HepG2 (cell line): Measurements from ENCODE around the gene SLX9. TPM values are rescaled to one million over a fixed set of nuclear protein-coding genes. Genes with fewer than 3 reads are reported as not detected.

Experiments
- CHD2 ChIP-seq: IDR thresholded peaks from 2 replicates; pipeline ENCODE4 v1.6.1; 2011; ENCODE audit warnings: low read depth, low read length, improper control_type of control experiment
- ESRRA ChIP-seq: sonication (generic); formaldehyde crosslinking; IDR thresholded peaks from 2 replicates; pipeline ENCODE4 v1.5.1; 2020; ENCODE audit warnings: mild to moderate bottlenecking, low read depth, missing genetic modification reagents
- HCFC1 ChIP-seq: fragments of 150-350 bp; IDR thresholded peaks from 2 replicates; pipeline ENCODE4 v1.6.1; 2014; ENCODE audit warnings: low read depth, low read length
- HOMEZ ChIP-seq: IDR thresholded peaks from 2 replicates; pipeline ENCODE4 v1.6.1; 2016; ENCODE audit warnings: low read depth
- KLF16 ChIP-seq, 2 experiments: sonication (generic) in 1 of 2; formaldehyde crosslinking in 1 of 2; IDR thresholded peaks; 2 replicates each; pipeline versions ENCODE4 v1.6.1 to v1.8.0; 2016 to 2023; ENCODE audit warnings: missing genetic modification reagents in 2 of 2, missing compliant biosample characterization in 1 of 2
- POGZ ChIP-seq: sonication (generic); formaldehyde crosslinking; IDR thresholded peaks from 2 replicates; pipeline ENCODE4 v1.4.0; 2020; ENCODE audit warnings: mild to moderate bottlenecking, missing genetic modification reagents
- ZNF124 ChIP-seq: sonication (generic); formaldehyde crosslinking; IDR thresholded peaks from 2 replicates; pipeline ENCODE4 v1.4.0; 2020; ENCODE audit warnings: missing genetic modification reagents
- ZNF235 ChIP-seq: sonication (generic); formaldehyde crosslinking; IDR thresholded peaks from 2 replicates; pipeline ENCODE4 v1.8.1; 2023; ENCODE audit warnings: mild to moderate bottlenecking, missing genetic modification reagents, borderline replicate concordance
- ZNF274 ChIP-seq: sonication (generic); formaldehyde crosslinking; IDR thresholded peaks from 2 replicates; pipeline ENCODE4 v1.5.1; 2020; ENCODE audit warnings: mild to moderate bottlenecking, missing genetic modification reagents
- ZNF292 ChIP-seq: sonication (generic); formaldehyde crosslinking; IDR thresholded peaks from 2 replicates; pipeline ENCODE4 v1.8.1; 2022; ENCODE audit warnings: mild to moderate bottlenecking, low read depth, missing genetic modification reagents, borderline replicate concordance
- ZNF513 ChIP-seq: sonication (generic); formaldehyde crosslinking; conservative IDR thresholded peaks from 2 replicates; pipeline ENCODE4 v1.5.0; 2020; ENCODE audit warnings: missing genetic modification reagents
- ZNF552 ChIP-seq: sonication (generic); formaldehyde crosslinking; IDR thresholded peaks from 2 replicates; pipeline ENCODE4 v1.9.0; 2022; ENCODE audit warnings: missing genetic modification reagents, mild to moderate bottlenecking, borderline replicate concordance
- ZNF678 ChIP-seq: sonication (generic); formaldehyde crosslinking; IDR thresholded peaks from 2 replicates; pipeline ENCODE4 v1.4.0; 2020; ENCODE audit warnings: mild to moderate bottlenecking, missing genetic modification reagents
- ZNF788 ChIP-seq: sonication (generic); formaldehyde crosslinking; IDR thresholded peaks from 2 replicates; pipeline ENCODE4 v1.5.0; 2020; ENCODE audit warnings: mild to moderate bottlenecking, missing genetic modification reagents, borderline replicate concordance
- ZNF891 ChIP-seq: sonication (generic); formaldehyde crosslinking; IDR thresholded peaks from 2 replicates; pipeline ENCODE4 v1.5.0; 2020; ENCODE audit warnings: mild to moderate bottlenecking, missing genetic modification reagents
- ZSCAN25 ChIP-seq: sonication (generic); formaldehyde crosslinking; IDR thresholded peaks from 2 replicates; pipeline ENCODE4 v1.8.0; 2022; ENCODE audit warnings: mild to moderate bottlenecking, missing genetic modification reagents
- polyA plus RNA-seq, 8 experiments: library from polyadenylated mRNA; depleted of rRNA in 3 of 8; stranded (reverse) in 7 of 8; unstranded in 1 of 8; fragments of >200 nt; fragmentation: Illumina TruSeq in 4 of 8; extraction: Trizol in 4 of 8; gene quantifications; 2 replicates each; pipeline versions ENCODE4 v1.2.1 to v1.2.3, GENCODE V29; 2011 to 2016; ENCODE audit warnings: low read depth in 4 of 8, missing spikeins in 1 of 8, mixed read lengths in 1 of 8; ENCODE audit not compliant: insufficient read depth in 1 of 8
- total RNA-seq, 5 experiments: library from RNA; depleted of rRNA; stranded (reverse); fragments of >200 nt; fragmentation: Illumina TruSeq; extraction: Trizol; gene quantifications; 2 replicates each; pipeline ENCODE4 v1.2.3, GENCODE V29; 2016; ENCODE audit warnings: low read depth in 1 of 5
- TF ChIP-seq, protein P1 (sequence below): sonication (generic); formaldehyde crosslinking; IDR thresholded peaks from 2 replicates; pipeline ENCODE4 v1.4.0; 2020; ENCODE audit warnings: mild to moderate bottlenecking, missing genetic modification reagents
- TF ChIP-seq, protein P2 (sequence below): sonication (generic); formaldehyde crosslinking; IDR thresholded peaks from 2 replicates; pipeline ENCODE4 v1.5.0; 2020; ENCODE audit warnings: mild to moderate bottlenecking, missing genetic modification reagents, borderline replicate concordance
- TF ChIP-seq, protein P3 (sequence below): sonication (generic); IDR thresholded peaks from 2 replicates; pipeline ENCODE4 v1.6.1; 2016; ENCODE audit warnings: low read depth, borderline replicate concordance

The SLX9 gene
- total and polyA plus RNA-seq, 2 of the 13 experiments (the other 11 are each of a cell fraction or from before 2014, with no cell fraction given), result 21.0 to 47.1 TPM

DNA sequence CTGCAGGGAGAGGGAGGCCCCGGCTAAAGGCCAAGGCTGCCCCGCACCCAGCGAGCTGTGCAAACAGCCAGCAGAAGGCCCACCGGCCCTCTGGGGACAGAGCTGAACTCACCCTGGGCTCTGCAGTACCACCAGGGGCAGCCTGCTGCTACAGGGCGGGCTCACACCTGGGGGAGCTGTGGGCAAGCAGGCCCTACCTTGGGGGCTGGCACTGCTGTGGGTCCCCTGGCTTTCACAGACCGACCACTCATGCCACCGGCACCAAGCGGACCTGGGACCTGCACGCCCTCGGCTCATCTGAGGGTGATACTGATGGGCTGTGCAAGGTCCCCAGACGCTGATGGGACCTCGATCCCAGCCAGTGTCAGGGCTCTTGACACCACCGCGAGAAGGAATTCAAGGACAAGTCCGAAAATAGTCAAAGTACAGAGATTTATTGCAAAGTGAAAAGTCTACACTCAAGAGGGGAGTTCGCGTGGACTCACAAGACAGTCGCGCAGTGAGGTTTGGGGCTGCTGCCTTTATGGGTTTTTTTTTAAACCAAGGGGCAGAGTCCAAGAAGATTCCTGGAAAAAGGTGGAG lies 73.5 kb downstream of the SLX9 start (continued):
- TF ChIP-seq ZSCAN25 (CRISPR knock-in tag) (peak; percentile 94), KLF16 (CRISPR knock-in tag; IDR thresholded peaks at IDR 0.05) (0 out of 4 replicates have a peak, but pooled peaks of 1 of the 2 experiments have one; percentile 62), POGZ (CRISPR knock-in tag) (peak; percentile 65), ZNF235 (CRISPR knock-in tag) (no peak), HOMEZ (CRISPR knock-in tag) (0 out of 2 replicates have a peak, but pooled peaks have one; percentile 22), ZNF292 (CRISPR knock-in tag) (peak; percentile 95; the same call in 1 of the 2 replicates), ZNF513 (CRISPR knock-in tag) (no peak), ZNF274 (0 out of 2 replicates have a peak, but pooled peaks have one; percentile 16), ZNF678 (CRISPR knock-in tag) (no peak), ZNF124 (CRISPR knock-in tag) (peak; percentile 86), CHD2 (peak; percentile 49; the same call in 1 of the 2 replicates), ZNF788 (peak; percentile 74; the same call in 1 of the 2 replicates), HCFC1 (no peak), ZNF552 (CRISPR knock-in tag) (peak; percentile 27; the same call in 1 of the 2 replicates), ESRRA (CRISPR knock-in tag) (peak; percentile 57; the same call in 1 of the 2 replicates), ZNF891 (CRISPR knock-in tag) (peak; percentile 24; the same call in 1 of the 2 replicates)
- TF ChIP-seq, protein P1, sequence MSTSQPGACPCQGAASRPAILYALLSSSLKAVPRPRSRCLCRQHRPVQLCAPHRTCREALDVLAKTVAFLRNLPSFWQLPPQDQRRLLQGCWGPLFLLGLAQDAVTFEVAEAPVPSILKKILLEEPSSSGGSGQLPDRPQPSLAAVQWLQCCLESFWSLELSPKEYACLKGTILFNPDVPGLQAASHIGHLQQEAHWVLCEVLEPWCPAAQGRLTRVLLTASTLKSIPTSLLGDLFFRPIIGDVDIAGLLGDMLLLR, result peak; percentile 81
- TF ChIP-seq, protein P2, sequence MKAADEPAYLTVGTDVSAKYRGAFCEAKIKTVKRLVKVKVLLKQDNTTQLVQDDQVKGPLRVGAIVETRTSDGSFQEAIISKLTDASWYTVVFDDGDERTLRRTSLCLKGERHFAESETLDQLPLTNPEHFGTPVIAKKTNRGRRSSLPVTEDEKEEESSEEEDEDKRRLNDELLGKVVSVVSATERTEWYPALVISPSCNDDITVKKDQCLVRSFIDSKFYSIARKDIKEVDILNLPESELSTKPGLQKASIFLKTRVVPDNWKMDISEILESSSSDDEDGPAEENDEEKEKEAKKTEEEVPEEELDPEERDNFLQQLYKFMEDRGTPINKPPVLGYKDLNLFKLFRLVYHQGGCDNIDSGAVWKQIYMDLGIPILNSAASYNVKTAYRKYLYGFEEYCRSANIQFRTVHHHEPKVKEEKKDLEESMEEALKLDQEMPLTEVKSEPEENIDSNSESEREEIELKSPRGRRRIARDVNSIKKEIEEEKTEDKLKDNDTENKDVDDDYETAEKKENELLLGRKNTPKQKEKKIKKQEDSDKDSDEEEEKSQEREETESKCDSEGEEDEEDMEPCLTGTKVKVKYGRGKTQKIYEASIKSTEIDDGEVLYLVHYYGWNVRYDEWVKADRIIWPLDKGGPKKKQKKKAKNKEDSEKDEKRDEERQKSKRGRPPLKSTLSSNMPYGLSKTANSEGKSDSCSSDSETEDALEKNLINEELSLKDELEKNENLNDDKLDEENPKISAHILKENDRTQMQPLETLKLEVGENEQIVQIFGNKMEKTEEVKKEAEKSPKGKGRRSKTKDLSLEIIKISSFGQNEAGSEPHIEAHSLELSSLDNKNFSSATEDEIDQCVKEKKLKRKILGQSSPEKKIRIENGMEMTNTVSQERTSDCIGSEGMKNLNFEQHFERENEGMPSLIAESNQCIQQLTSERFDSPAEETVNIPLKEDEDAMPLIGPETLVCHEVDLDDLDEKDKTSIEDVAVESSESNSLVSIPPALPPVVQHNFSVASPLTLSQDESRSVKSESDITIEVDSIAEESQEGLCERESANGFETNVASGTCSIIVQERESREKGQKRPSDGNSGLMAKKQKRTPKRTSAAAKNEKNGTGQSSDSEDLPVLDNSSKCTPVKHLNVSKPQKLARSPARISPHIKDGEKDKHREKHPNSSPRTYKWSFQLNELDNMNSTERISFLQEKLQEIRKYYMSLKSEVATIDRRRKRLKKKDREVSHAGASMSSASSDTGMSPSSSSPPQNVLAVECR (CRISPR knock-in tag), result peak; percentile 62; the same call in 1 of the 2 replicates
- TF ChIP-seq, protein P3, sequence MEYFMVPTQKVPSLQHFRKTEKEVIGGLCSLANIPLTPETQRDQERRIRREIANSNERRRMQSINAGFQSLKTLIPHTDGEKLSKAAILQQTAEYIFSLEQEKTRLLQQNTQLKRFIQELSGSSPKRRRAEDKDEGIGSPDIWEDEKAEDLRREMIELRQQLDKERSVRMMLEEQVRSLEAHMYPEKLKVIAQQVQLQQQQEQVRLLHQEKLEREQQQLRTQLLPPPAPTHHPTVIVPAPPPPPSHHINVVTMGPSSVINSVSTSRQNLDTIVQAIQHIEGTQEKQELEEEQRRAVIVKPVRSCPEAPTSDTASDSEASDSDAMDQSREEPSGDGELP, result peak; percentile 64; the same call in 1 of the 2 replicates
